DND-41 (cell line): ENCODE measurements around the gene GPRASP3.
"Not testable (repeated sequence)": the region's sequence is repeated elsewhere in the genome, so short reads cannot be mapped to it uniquely, and the experiment has no call there.

Experiments
- ATAC-seq: fragments of 200-7000 bp; cut with Tn5 transposase; 3 replicates; pipeline ENCODE4 v1.9.1; 2021; ENCODE audit warnings: low read depth; ENCODE audit not compliant: insufficient read depth
- DNase-seq: peaks from one replicate; pipeline ENCODE4 v3.0.0-alpha.2; 2020
- H2AFZ ChIP-seq: 2 replicates; pipeline ENCODE4 v1.6.0; 2012; ENCODE audit warnings: low read depth, low read length
- H3K27ac ChIP-seq: 2 replicates; pipeline ENCODE4 v1.5.1; 2012; ENCODE audit warnings: low read length, inconsistent platforms
- H3K27me3 ChIP-seq: fragments of 200-600 bp; sonication (generic); 2 replicates; pipeline ENCODE4 v1.6.0; 2012; ENCODE audit warnings: low read length, mild to moderate bottlenecking, inconsistent platforms; ENCODE audit not compliant: insufficient read depth, poor library complexity
- H3K36me3 ChIP-seq: 2 replicates; pipeline ENCODE4 v1.5.1; 2012; ENCODE audit warnings: low read length, inconsistent platforms; ENCODE audit not compliant: insufficient read depth
- H3K4me1 ChIP-seq: 2 replicates; pipeline ENCODE4 v1.5.1; 2012; ENCODE audit warnings: mild to moderate bottlenecking, low read length; ENCODE audit not compliant: insufficient read depth
- H3K4me2 ChIP-seq: 2 replicates; pipeline ENCODE4 v1.6.0; 2012; ENCODE audit warnings: mild to moderate bottlenecking, moderate library complexity, low read length, inconsistent platforms; ENCODE audit not compliant: insufficient read depth
- H3K4me3 ChIP-seq, 2 experiments: fragments of 200-600 bp in 1 of 2; shearing (Covaris generic) in 1 of 2; 2 replicates each; pipeline ENCODE4 v1.5.1; 2012 to 2016; ENCODE audit warnings: inconsistent platforms in 2 of 2, low read length in 2 of 2, mild to moderate bottlenecking in 2 of 2, low read depth in 1 of 2, moderate library complexity in 1 of 2
- H3K79me2 ChIP-seq: 2 replicates; pipeline ENCODE4 v1.6.0; 2012; ENCODE audit warnings: low read length, inconsistent platforms; ENCODE audit not compliant: insufficient read depth
- H3K9ac ChIP-seq: 2 replicates; pipeline ENCODE4 v1.6.0; 2012; ENCODE audit warnings: low read depth, mild to moderate bottlenecking, inconsistent platforms, low read length, moderate library complexity
- H3K9me3 ChIP-seq: 2 replicates; pipeline ENCODE4 v1.5.1; 2012; ENCODE audit warnings: low read length, moderate library complexity, mild to moderate bottlenecking, inconsistent platforms; ENCODE audit not compliant: insufficient read depth, severe bottlenecking
- H4K20me1 ChIP-seq: 2 replicates; pipeline ENCODE4 v1.6.0; 2012; ENCODE audit warnings: low read length; ENCODE audit not compliant: insufficient read depth
- EZH2 ChIP-seq: IDR thresholded peaks from 3 replicates; pipeline ENCODE4 v1.6.1; 2012; ENCODE audit warnings: borderline replicate concordance, low read depth, mild to moderate bottlenecking, moderate library complexity, low read length, inconsistent platforms; ENCODE audit not compliant: severe bottlenecking
- TF ChIP-seq, protein P1 (sequence below): IDR thresholded peaks from 2 replicates; pipeline ENCODE4 v1.5.1; 2012; ENCODE audit warnings: borderline replicate concordance, low read length, moderate library complexity, mild to moderate bottlenecking; ENCODE audit not compliant: poor library complexity, severe bottlenecking; ENCODE audit errors: extremely low read depth

The GPRASP3 gene, protein sequence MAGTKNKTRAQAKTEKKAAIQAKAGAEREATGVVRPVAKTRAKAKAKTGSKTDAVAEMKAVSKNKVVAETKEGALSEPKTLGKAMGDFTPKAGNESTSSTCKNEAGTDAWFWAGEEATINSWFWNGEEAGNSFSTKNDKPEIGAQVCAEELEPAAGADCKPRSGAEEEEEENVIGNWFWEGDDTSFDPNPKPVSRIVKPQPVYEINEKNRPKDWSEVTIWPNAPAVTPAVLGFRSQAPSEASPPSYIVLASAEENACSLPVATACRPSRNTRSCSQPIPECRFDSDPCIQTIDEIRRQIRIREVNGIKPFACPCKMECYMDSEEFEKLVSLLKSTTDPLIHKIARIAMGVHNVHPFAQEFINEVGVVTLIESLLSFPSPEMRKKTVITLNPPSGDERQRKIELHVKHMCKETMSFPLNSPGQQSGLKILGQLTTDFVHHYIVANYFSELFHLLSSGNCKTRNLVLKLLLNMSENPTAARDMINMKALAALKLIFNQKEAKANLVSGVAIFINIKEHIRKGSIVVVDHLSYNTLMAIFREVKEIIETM

DNA sequence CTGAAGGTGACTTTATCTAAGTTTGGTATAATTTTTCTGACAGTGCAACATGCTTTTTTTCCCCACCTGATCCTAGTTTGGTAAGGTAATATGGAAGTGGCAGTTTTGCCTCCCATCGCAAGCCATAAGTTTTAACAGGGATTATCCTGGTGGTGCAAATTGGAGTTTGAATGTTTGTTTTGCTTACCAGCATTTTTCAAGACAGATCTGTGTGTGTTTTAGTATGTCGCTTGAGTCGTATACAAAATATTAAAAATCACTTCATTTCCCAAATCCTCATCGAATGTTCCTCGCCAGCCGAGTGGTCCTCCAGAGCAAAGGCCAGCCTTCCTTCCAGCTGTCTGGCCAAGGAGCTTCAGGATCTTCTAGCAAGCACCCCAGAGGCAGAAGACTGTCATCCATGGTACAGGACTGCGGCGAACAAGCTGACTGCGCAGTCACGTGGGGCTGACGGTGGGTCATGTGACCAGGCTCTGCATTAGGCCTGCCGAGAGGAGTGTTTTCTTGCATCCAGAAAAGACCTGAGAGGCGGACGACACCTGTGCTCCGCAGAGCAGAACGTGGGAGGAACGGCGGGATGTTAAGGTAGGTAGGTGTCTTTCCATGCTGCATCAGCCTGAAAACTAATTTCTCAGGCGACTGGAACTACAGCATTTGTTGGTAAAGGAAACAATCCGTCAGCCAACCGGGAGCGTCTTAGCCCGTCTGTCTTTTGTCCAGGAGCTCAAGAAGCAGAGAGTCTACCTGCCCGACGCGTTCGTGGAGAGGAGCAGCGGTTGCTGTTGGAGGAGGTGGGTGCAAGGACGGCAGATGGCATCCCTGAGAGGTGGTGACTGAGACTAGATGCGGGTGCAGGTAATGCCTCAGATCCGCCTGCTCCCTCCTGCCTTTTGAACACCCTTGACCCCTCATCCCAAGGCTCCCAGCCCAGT, at the start of gene GPRASP3:
Gene GPRASP3, plus strand, starts transcription at position 507 of the 932 bp plus-strand sequence. CDS start 28,253 bp downstream, outside the sequence.
- no peaks in the 10 kb centered on the region for H3K79me2 ChIP-seq
- no peaks in the 10 kb centered on the region for H3K27me3 ChIP-seq
- H2AFZ ChIP-seq: no peak within 1 kb of the TSS
- TF ChIP-seq EZH2: no peak
- TF ChIP-seq, protein P1, sequence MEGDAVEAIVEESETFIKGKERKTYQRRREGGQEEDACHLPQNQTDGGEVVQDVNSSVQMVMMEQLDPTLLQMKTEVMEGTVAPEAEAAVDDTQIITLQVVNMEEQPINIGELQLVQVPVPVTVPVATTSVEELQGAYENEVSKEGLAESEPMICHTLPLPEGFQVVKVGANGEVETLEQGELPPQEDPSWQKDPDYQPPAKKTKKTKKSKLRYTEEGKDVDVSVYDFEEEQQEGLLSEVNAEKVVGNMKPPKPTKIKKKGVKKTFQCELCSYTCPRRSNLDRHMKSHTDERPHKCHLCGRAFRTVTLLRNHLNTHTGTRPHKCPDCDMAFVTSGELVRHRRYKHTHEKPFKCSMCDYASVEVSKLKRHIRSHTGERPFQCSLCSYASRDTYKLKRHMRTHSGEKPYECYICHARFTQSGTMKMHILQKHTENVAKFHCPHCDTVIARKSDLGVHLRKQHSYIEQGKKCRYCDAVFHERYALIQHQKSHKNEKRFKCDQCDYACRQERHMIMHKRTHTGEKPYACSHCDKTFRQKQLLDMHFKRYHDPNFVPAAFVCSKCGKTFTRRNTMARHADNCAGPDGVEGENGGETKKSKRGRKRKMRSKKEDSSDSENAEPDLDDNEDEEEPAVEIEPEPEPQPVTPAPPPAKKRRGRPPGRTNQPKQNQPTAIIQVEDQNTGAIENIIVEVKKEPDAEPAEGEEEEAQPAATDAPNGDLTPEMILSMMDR: no peak
- no peak within 1 kb of the TSS for H3K9ac ChIP-seq
- H3K9me3 ChIP-seq: no peaks in the 10 kb centered on the region
- no peak within 1 kb of the TSS for H3K27ac ChIP-seq
- no peak for DNase-seq
- H3K36me3 ChIP-seq: no peaks in the 10 kb centered on the region
- ATAC-seq: no peak
- H4K20me1 ChIP-seq: no peaks in the 10 kb centered on the region
- H3K4me1 ChIP-seq: no peaks in the 10 kb centered on the region
- H3K4me2 ChIP-seq: no peak within 1 kb of the TSS
- H3K4me3 ChIP-seq: no peak within 1 kb of the TSS

DNA sequence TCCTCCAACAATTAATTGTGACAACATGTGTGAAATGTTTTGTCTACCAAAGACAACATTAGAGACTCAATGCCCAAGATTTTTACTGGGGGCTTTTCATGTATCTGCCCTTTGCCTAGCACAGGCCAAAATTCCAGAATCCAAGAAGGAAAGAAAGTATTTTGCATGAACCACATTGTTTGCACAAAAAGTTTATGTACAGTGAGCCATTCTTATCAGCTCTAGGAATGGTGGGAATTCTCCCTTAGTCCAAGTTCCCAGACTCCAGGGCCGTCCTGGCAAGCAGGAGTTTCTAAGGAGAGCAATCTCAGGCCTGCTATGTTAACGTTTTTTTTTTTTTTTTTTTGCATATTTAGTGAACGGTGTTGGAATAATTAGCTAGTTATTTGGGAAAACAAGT, 47.7 kb upstream of the GPRASP3 start:
- Histone ChIP-seq H3K4me3 (no peak overlapping the region), H4K20me1 (no peaks in the 10 kb centered on the region), H3K27me3 (no peaks in the 10 kb centered on the region), H3K9me3 (no peaks in the 10 kb centered on the region), H3K4me2 (no peak overlapping the region), H3K27ac (no peak overlapping the region), H3K36me3 (no peaks in the 10 kb centered on the region; the same call in 1 of the 2 replicates), H3K4me1 (no peaks in the 10 kb centered on the region), H3K79me2 (no peaks in the 10 kb centered on the region), H3K9ac (no peak overlapping the region), H2AFZ (no peak overlapping the region)
- no peak for ATAC-seq
- TF ChIP-seq, protein P1: no peak
- no peak for TF ChIP-seq EZH2
- no peak for DNase-seq

DNA sequence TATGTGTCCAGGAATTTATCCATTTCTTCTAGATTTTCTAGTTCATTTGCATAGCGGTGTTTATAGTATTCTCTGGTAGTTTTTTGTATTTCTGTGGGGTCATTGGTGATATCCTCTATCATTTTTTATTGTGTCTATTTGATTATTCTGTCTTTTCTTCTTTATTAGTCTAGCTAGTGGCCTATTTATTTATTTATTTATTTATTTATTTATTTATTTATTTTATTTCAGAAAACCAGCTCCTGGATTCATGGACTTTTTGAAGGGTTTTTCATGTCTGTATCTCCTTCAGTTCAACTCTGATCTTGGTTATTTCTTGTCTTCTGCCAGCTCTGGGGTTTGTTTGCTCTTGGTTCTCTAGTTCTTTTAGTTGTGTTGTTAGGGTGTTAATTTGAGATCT, 43.1 kb upstream of the GPRASP3 start:
- not testable (repeated sequence) for H3K4me1 ChIP-seq, DNase-seq, H2AFZ ChIP-seq, H3K27me3 ChIP-seq, H3K4me3 ChIP-seq, H3K4me2 ChIP-seq, H3K79me2 ChIP-seq, H3K36me3 ChIP-seq, H4K20me1 ChIP-seq, ATAC-seq, H3K9ac ChIP-seq, H3K27ac ChIP-seq, H3K9me3 ChIP-seq
